Naive thymus-derived CD8-positive, alpha-beta T cell (primary cell): ENCODE results near the gene IPO13. TPM values are rescaled to one million over a fixed set of nuclear protein-coding genes. Genes with fewer than 3 reads are reported as not detected.

ENCODE experiments used
- ATAC-seq, 2 donors: fragments of 150-1000 bp; cut with Tn5 transposase in 1 of 2; sonication (Bioruptor Pico), chemical (Tn5 transposase) in 1 of 2; 1 replicate in 1 of 2; 2 replicates in 1 of 2; pipeline ENCODE4 v1.10.0; 2021; ENCODE audit warnings: mild to moderate bottlenecking in 2 of 2, moderate library complexity in 2 of 2
- POLR2A ChIA-PET: fragments of 350-600 bp; sonication (Branson Sonifier 250); formaldehyde crosslinking; loops from one replicate; lab custom pipeline; 2021; ENCODE audit warnings: antibody characterized with exemption; lab: Charles Lee
- DNase-seq, 10 donors: peaks; one replicate each; pipeline versions ENCODE4 v3.0.0 to v3.0.0-alpha.2; 2020 to 2022
- H3K27ac Mint-ChIP-seq, 10 donors: one replicate each; pipeline ENCODE4 v1.8.0; 2020 to 2022; ENCODE audit warnings: mild to moderate bottlenecking in 10 of 10, mixed read lengths in 10 of 10, moderate library complexity in 4 of 10, inconsistent platforms in 1 of 10
- H3K27me3 Mint-ChIP-seq, 5 donors: one replicate each; pipeline ENCODE4 v1.8.0; 2021 to 2022; ENCODE audit warnings: mixed read lengths in 5 of 5
- H3K36me3 Mint-ChIP-seq, 3 donors: one replicate each; pipeline ENCODE4 v1.8.0; 2020 to 2022; ENCODE audit warnings: mixed read lengths in 3 of 3, mild to moderate bottlenecking in 2 of 3, inconsistent platforms in 1 of 3
- H3K4me1 Mint-ChIP-seq, 4 donors: one replicate each; pipeline ENCODE4 v1.8.0; 2021 to 2022; ENCODE audit warnings: mixed read lengths in 4 of 4
- H3K4me3 Mint-ChIP-seq, 10 donors: one replicate each; pipeline ENCODE4 v1.8.0; 2020 to 2022; ENCODE audit warnings: mild to moderate bottlenecking in 10 of 10, mixed read lengths in 10 of 10, moderate library complexity in 6 of 10, inconsistent platforms in 1 of 10
- H3K9me3 Mint-ChIP-seq, 9 donors: one replicate each; pipeline ENCODE4 v1.8.0; 2020 to 2022; ENCODE audit warnings: mixed read lengths in 9 of 9, mild to moderate bottlenecking in 3 of 9, inconsistent platforms in 1 of 9, moderate library complexity in 1 of 9
- polyA plus RNA-seq, 3 donors: library from polyadenylated mRNA; unstranded; fragments of 300-500 nt; fragmentation: Illumina TruSeq; gene quantifications; one replicate each; pipeline ENCODE4 v1.2.3, GENCODE V29; 2021
- total RNA-seq, 8 experiments: library from RNA in 2 of 8; stranded (reverse) in 2 of 8; gene quantifications; one replicate each; pipeline ENCODE4 v1.2.3 and lab custom pipeline; 2021 to 2026

IPO13 gene
- total and polyA plus RNA-seq, 5 experiments from 2014 or later = 13.8 to 24.1 (median 14.5) TPM

- ATAC-seq = no peak
- peak within 1 kb of the TSS in 7 of 10 donors; percentile 14 to 81 (median 54) for H3K27ac Mint-ChIP-seq
- POLR2A ChIA-PET = no interaction called here
Observed at GRCh38 chr1:43978551-43979260, 32.0 kb downstream of the IPO13 start, which contains the start of gene B4GALT2. Gene B4GALT2, plus strand, starts transcription at chr1:43979210. Its CDS starts 1,951 bp downstream, at chr1:43981161.

DNA sequence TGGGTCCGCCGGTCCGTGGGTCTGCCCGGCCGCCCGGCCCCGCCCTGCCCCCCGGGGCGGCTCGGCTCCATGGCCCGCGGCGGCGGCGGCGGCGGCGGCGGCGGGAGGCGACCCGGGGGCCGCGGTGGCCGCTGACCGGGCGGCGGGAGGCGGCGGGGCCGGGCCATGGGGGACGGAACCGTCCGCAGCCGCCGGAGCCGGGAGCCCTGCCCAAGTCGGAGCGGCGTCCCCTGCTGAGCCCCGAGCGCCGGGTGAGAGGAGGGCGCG, 32.4 kb downstream of the IPO13 start:
- Mint-ChIP-seq H3K36me3 (peaks cover 0 to 28% (median 11%) of the 10 kb centered on the region in 3 donors), H3K4me1 (peaks cover 32 to 52% (median 43%) of the 10 kb centered on the region in 4 donors), H3K4me3 (peak overlapping the region in 1 of 10 donors; percentile 74), H3K9me3 (no peaks in the 10 kb centered on the region), H3K27ac (no peak overlapping the region), H3K27me3 (peaks cover 3 to 19% (median 11%) of the 10 kb centered on the region in 5 donors)
- no peak for ATAC-seq
- no peak for DNase-seq
- POLR2A ChIA-PET = no interaction called here

More at GRCh38 chr1:43978551-43979260, 32.0 kb downstream of the IPO13 start, which contains the start of gene B4GALT2:
- Mint-ChIP-seq H3K36me3 (peaks cover 0 to 28% (median 11%) of the 10 kb centered on the region in 3 donors), H3K27me3 (peaks cover 3 to 19% (median 11%) of the 10 kb centered on the region in 5 donors), H3K9me3 (no peaks in the 10 kb centered on the region), H3K4me3 (peak within 1 kb of the TSS; percentile 76 to 97 (median 86)), H3K4me1 (peaks cover 34 to 57% (median 48%) of the 10 kb centered on the region in 4 donors)
- DNase-seq = peak in 4 of 10 donors; percentile 20 to 34 (median 28)

DNA sequence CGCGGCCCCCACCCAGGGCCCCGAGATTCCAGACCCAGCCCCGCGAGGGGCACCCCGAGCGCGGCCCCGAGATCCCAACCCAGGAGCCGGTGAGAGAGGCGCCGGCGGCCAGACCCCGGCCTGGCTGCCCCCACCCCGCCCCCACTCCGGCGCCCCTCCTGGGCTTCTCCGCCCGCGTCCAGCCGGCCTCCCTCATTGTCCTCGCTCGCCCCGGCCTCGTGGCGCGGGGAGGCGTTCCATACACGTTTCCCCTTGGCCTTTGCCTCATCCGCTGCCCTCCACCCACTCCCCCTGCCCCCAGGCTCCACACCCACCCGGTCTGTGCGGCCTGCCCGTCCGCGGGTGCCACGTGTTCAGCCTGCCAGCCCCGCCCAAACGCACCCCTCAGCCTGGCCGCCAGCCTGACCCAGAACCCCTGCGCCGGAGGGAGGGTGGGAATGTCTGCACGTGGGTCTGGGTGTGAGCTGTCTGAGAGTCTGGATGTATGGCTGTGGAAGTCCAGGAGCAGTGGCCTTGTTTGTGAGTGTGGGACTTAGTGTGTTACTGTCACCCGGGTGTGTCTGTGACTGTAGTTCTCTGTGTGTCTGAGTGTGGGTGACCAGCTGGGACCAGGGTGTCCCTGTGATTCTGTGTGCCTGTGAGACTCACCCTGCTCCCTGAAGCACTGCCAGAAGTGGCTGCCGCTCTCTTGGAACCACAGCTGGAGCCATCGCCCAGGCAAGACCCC, 32.9 kb downstream of the IPO13 start:
- peak overlapping the region; percentile 74 to 91 (median 85) for H3K4me3 Mint-ChIP-seq
- H3K9me3 Mint-ChIP-seq = no peaks in the 10 kb centered on the region
- ATAC-seq = no peak
- peaks cover 3 to 19% (median 11%) of the 10 kb centered on the region in 5 donors for H3K27me3 Mint-ChIP-seq
- H3K4me1 Mint-ChIP-seq = peaks cover 30 to 50% (median 40%) of the 10 kb centered on the region in 4 donors
- peak overlapping the region in 5 of 10 donors; percentile 43 to 63 (median 53) for H3K27ac Mint-ChIP-seq
- peaks cover 0 to 28% (median 11%) of the 10 kb centered on the region in 3 donors for H3K36me3 Mint-ChIP-seq
- POLR2A ChIA-PET = no interaction called here
- DNase-seq = no peak

- POLR2A ChIA-PET = interaction anchor here (0.5 kb wide), 1 partner anchor 50 kb away, joined by 4 read pairs; no protein-coding TSS in a partner anchor
- peak overlapping the region in 3 of 10 donors; percentile 6 to 53 (median 7) for H3K27ac Mint-ChIP-seq
Observed at GRCh38 chr1:43980255-43981134, 33.7 kb downstream of the IPO13 start.

DNA sequence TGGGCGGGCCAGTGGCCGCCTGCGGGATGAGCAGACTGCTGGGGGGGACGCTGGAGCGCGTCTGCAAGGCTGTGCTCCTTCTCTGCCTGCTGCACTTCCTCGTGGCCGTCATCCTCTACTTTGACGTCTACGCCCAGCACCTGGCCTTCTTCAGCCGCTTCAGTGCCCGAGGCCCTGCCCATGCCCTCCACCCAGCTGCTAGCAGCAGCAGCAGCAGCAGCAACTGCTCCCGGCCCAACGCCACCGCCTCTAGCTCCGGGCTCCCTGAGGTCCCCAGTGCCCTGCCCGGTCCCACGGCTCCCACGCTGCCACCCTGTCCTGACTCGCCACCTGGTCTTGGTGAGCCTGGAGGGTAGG, 34.4 kb downstream of the IPO13 start:
- no peak for ATAC-seq
- Mint-ChIP-seq H3K36me3 (peaks cover 0 to 28% (median 11%) of the 10 kb centered on the region in 3 donors), H3K4me3 (peak overlapping the region in 1 of 10 donors; percentile 34), H3K4me1 (peaks cover 27 to 40% (median 34%) of the 10 kb centered on the region in 4 donors), H3K27me3 (peaks cover 3 to 19% (median 11%) of the 10 kb centered on the region in 5 donors), H3K27ac (no peak overlapping the region), H3K9me3 (no peaks in the 10 kb centered on the region)
- POLR2A ChIA-PET = interaction anchor here (0.5 kb wide), 1 partner anchor 50 kb away, joined by 4 read pairs; no protein-coding TSS in a partner anchor
- no peak for DNase-seq

More at GRCh38 chr1:43980255-43981134, 33.7 kb downstream of the IPO13 start:
- ATAC-seq (no peak), DNase-seq (no peak)
- Mint-ChIP-seq H3K4me1 (peaks cover 30 to 46% (median 40%) of the 10 kb centered on the region in 4 donors), H3K9me3 (no peaks in the 10 kb centered on the region), H3K4me3 (peak overlapping the region; percentile 74 to 91 (median 85)), H3K27me3 (peaks cover 3 to 19% (median 11%) of the 10 kb centered on the region in 5 donors), H3K36me3 (peaks cover 0 to 28% (median 11%) of the 10 kb centered on the region in 3 donors)

DNA sequence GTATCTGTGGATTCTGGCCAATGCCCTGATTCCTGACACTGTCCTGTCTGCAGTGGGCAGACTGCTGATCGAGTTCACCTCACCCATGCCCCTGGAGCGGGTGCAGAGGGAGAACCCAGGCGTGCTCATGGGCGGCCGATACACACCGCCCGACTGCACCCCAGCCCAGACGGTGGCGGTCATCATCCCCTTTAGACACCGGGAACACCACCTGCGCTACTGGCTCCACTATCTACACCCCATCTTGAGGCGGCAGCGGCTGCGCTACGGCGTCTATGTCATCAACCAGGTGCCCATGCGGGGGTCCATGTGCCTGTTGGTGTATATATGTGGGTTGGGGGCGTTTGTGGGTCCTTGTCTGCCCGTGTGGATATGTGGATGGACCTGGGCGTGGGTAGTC, 34.9 kb downstream of the IPO13 start:
- H3K4me3 Mint-ChIP-seq = peak overlapping the region in 1 of 10 donors; percentile 40
- no peak overlapping the region for H3K27ac Mint-ChIP-seq
- ATAC-seq = no peak
- POLR2A ChIA-PET = no interaction called here
- no peak for DNase-seq
- H3K36me3 Mint-ChIP-seq = peaks cover 0 to 23% (median 10%) of the 10 kb centered on the region in 3 donors
- H3K4me1 Mint-ChIP-seq = peaks cover 26 to 35% (median 29%) of the 10 kb centered on the region in 4 donors
- H3K9me3 Mint-ChIP-seq = no peaks in the 10 kb centered on the region
- peaks cover 3 to 19% (median 11%) of the 10 kb centered on the region in 5 donors for H3K27me3 Mint-ChIP-seq

GRCh38 chr1:43982241-43982640, 35.5 kb downstream of the IPO13 start:
- peaks cover 20 to 29% (median 23%) of the 10 kb centered on the region in 4 donors for H3K4me1 Mint-ChIP-seq
- peaks cover 0 to 17% (median 4%) of the 10 kb centered on the region in 3 donors for H3K36me3 Mint-ChIP-seq
- no peak overlapping the region for H3K4me3 Mint-ChIP-seq
- H3K27me3 Mint-ChIP-seq = peaks cover 3 to 19% (median 11%) of the 10 kb centered on the region in 5 donors
- no peak for ATAC-seq
- DNase-seq = no peak
- H3K9me3 Mint-ChIP-seq = no peaks in the 10 kb centered on the region
- POLR2A ChIA-PET = no interaction called here
- no peak overlapping the region for H3K27ac Mint-ChIP-seq

DNA sequence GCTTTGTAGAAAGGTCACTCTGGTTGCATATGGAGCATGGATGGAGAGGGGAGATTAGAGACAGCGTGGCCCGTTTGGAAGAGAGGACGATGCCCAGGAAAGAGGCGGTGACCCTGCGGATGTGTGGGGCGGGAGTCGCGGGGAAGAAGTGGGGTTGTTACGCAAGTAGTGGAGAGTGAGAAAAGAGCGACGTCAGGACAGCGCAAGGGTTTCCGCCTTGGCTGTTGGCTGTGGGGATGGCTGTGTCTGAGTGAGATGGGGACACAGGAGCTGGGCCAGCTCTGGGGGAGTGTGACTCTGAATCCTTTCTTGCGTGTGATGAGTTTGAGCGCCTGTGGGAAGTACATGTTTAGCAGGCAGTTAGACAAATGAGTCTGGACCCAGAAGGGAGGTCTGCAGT, 36.1 kb downstream of the IPO13 start:
- peaks cover 3 to 19% (median 11%) of the 10 kb centered on the region in 5 donors for H3K27me3 Mint-ChIP-seq
- DNase-seq (no peak), ATAC-seq (no peak)
- no peaks in the 10 kb centered on the region for H3K9me3 Mint-ChIP-seq
- no peak overlapping the region for H3K27ac Mint-ChIP-seq
- H3K4me1 Mint-ChIP-seq = peaks cover 14 to 23% (median 18%) of the 10 kb centered on the region in 4 donors
- POLR2A ChIA-PET = no interaction called here
- H3K4me3 Mint-ChIP-seq = peak overlapping the region in 1 of 10 donors; percentile 4
- peaks cover 0 to 11% (median 3%) of the 10 kb centered on the region in 3 donors for H3K36me3 Mint-ChIP-seq

- Mint-ChIP-seq H3K4me1 (peaks cover 8 to 18% (median 14%) of the 10 kb centered on the region in 4 donors), H3K4me3 (peak overlapping the region in 2 of 10 donors; percentile 5 to 20), H3K9me3 (no peaks in the 10 kb centered on the region), H3K36me3 (peaks cover 0 to 6% (median 3%) of the 10 kb centered on the region in 3 donors), H3K27me3 (peaks cover 3 to 19% (median 11%) of the 10 kb centered on the region in 5 donors), H3K27ac (peak overlapping the region in 1 of 10 donors; percentile 12)
- POLR2A ChIA-PET = no interaction called here
- DNase-seq = no peak
- no peak for ATAC-seq
Observed at GRCh38 chr1:43983253-43983899, 36.6 kb downstream of the IPO13 start.

DNA sequence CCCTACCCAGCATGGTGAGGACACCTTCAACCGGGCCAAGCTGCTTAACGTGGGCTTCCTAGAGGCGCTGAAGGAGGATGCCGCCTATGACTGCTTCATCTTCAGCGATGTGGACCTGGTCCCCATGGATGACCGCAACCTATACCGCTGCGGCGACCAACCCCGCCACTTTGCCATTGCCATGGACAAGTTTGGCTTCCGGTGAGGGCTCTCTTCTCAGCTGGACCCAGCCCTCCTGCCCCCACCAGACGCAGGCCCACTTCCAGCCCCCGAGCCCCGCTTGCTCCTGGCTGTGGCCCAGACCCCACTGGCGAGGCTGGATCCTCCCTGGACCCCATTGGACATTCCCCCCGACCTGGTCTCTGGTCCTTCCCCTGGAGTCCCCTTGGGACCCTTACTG, 38.1 kb downstream of the IPO13 start:
- POLR2A ChIA-PET = no interaction called here
- Mint-ChIP-seq H3K27ac (no peak overlapping the region), H3K4me3 (no peak overlapping the region), H3K27me3 (peaks cover 3 to 12% (median 11%) of the 10 kb centered on the region in 5 donors), H3K36me3 (peaks cover 0 to under 1% (median 0%) of the 10 kb centered on the region in 3 donors), H3K4me1 (peaks cover 2 to 10% (median 7%) of the 10 kb centered on the region in 4 donors), H3K9me3 (no peaks in the 10 kb centered on the region)
- DNase-seq (no peak), ATAC-seq (no peak)

- peaks cover 0 to 5% (median under 1%) of the 10 kb centered on the region in 5 donors for H3K27me3 Mint-ChIP-seq
- H3K4me3 Mint-ChIP-seq = peak overlapping the region in 1 of 10 donors; percentile 34
- POLR2A ChIA-PET = no interaction called here
- peak overlapping the region in 1 of 10 donors; percentile 49 for H3K27ac Mint-ChIP-seq
- no peaks in the 10 kb centered on the region for H3K36me3 Mint-ChIP-seq
- peaks cover 3 to 4% (median 3%) of the 10 kb centered on the region in 4 donors for H3K4me1 Mint-ChIP-seq
- DNase-seq = no peak
- H3K9me3 Mint-ChIP-seq = no peaks in the 10 kb centered on the region
- ATAC-seq = no peak
Observed at GRCh38 chr1:43985984-43986595, 39.3 kb downstream of the IPO13 start.
